Erythroblast (primary cell): ENCODE measurements around the gene NOS3.

ENCODE experiments used
- GATA1 ChIP-seq: IDR thresholded peaks from 2 replicates; pipeline ENCODE4 v1.6.1; 2011; ENCODE audit warnings: low read depth, mild to moderate bottlenecking, control low read depth, low read length, moderate library complexity
- POLR2A ChIP-seq: IDR thresholded peaks from 2 replicates; pipeline ENCODE4 v1.6.1; 2011; ENCODE audit warnings: mild to moderate bottlenecking, low read length

DNA sequence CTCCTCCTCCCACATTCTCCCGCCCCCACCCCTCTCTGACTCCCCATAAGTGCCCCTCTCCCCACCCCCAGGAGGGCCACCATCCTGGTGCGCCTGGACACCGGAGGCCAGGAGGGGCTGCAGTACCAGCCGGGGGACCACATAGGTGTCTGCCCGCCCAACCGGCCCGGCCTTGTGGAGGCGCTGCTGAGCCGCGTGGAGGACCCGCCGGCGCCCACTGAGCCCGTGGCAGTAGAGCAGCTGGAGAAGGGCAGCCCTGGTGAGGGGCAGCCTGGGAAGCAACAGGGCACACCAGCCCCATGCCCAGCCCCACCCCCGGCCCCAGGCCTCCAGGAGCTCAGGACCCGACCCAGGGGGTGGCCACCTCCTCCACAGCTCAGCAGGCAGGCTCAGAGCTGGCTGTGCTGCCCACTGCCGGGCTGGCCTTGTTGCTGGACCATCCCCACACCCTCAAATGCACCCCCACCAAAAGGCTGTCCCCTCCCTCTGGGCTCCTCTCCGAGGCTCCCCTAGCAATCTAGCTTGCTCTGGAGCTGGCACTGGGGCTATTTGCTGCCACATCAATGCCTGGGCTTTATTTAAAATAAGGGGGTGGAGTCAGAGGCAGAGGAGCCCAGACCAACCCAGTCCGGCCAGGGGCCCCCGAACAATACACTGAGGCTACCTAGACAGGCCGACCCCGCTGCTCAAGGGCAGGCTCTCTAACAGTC is 18.7 kb downstream of the NOS3 start:
- TF ChIP-seq POLR2A (no peak), GATA1 (no peak)
